Stimulated activated CD4-positive, alpha-beta T cell treated with anti-CD3 and anti-CD28 coated beads, Interleukin-12 subunit alpha, Interleukin-12 subunit beta, amount 100 ng/mL, for 4 hours (primary cell): Measurements from ENCODE around the gene TMEM53.
A peak's percentile ranks its signal among the peaks of the same experiment; 100 is the strongest.
"Not testable (repeated sequence)": the region's sequence is repeated elsewhere in the genome, so short reads cannot be mapped to it uniquely, and the experiment has no call there.

ENCODE experiments used
- DNase-seq: peaks from one replicate; pipeline ENCODE4 v3.0.0-alpha.2; 2020

Gene TMEM53

GRCh38 chr1:44672254-44672955, 1.9 kb downstream of the TMEM53 start:
- no peak for DNase-seq

- DNase-seq = no peak
These were observed 3.3 kb downstream of the TMEM53 start for GRCh38 chr1:44670751-44671640.

DNA sequence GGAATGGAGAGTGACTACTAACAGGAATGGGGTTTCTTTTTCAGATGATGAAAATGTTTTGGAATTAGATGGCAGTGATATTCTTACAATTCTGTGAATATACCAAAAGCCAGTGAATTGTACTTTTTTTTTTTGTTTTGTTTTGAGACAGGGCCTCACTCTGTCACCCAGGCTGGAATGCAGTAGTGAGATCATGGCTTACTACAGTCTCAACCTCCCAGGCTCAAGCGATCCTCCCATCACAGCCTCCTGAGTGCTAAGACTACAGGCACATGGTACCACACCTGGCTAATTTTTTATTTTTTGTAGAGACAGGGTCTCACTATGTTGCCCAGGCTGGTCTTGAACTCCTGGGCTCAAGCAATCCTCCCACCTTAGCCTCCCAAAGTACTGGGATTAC, 7.6 kb downstream of the TMEM53 start:
- DNase-seq = not testable (repeated sequence)

DNA sequence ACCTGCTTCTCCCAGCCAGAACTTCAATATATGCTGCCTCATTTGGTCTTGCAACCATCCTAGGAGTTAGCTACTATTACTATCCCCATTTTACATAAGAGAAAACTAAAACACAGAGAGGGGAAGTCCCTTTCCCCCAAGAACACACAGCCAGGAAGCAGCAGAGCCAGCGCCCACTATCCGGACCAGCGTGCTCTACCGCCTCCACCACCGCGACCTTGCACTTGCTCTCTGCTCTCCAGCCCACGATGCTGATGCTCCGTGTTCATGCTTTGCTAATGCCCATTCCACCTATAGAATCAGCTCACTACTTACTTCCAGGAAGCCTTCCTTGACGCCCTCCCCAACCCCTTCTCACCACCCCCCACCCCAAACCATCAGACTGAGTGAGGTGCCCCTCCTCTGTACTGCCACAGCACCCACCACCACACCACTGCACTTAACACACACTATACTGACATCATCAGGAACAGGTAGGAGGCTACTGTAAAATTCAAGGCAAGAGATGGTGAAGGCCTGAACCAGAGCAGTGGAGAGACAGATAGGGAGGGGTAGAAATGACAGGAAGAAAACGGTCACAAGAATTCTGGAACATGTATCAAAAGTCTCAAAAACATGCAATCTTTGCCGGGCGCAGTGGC, 9.4 kb downstream of the TMEM53 start:
- peak; percentile 37 for DNase-seq

- DNase-seq = no peak
These were observed 10.9 kb downstream of the TMEM53 start for GRCh38 chr1:44663417-44663816.

DNA sequence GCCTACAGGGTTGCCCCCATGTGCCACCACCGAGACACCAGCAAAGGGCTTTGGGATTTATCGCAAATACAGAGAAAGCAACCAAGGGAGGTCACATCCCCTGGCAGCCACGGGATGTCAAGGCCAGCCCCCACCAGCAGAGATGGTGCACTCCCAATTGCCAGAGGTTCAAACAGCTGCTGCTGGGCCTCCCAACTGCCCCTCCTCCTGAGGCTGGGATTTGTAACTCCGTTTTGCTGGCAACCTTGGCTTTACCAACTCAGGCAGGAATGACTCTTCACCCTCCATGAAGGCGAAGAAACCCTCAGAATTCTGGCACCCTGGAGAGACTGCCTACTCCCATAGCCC, 11.6 kb downstream of the TMEM53 start:
- no peak for DNase-seq

DNA sequence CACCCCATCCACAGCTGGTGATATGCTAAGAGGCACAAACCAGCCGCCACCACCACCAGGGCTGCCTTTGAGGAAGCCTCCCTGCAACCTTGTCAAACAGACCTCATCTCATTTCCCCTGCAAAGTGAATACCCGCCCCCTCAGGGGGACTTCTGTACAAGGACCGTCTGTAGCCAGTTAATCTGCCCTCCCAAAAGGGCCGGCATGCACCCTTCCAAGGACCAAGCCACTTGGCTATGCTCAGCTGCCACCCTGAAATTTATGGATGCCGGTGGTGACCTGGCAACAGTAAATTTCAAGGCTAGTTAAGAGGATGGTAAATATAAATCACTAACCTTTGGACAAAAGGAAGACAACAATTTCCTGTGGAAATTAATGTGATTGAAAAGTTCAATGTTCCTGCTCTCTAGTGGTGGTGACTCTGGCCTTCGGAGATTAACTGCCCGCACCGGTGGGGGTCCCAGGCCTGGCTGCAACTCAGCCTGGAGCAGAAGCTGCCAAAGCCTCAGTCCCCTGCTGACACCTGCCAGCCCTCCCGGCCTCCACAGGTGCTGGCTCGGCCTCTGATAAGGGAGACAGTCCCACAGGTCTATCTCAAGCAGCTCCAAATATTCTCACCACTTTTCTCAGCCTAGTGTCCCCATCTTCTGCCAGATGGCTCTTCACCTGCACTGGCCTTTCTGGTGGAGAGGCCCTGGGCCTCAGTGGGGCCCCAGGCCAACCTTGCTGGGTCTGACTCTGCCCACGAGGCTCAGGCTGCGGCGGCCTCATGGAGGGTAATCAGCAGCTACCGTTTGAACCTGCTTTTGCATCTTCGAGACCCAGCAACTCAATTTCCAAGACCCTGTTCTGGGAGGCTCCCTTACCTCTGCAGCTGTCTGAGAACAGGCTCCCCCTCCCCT, 12.2 kb downstream of the TMEM53 start:
- DNase-seq = no peak

GRCh38 chr1:44660176-44660575, 14.1 kb downstream of the TMEM53 start:
- no peak for DNase-seq

DNA sequence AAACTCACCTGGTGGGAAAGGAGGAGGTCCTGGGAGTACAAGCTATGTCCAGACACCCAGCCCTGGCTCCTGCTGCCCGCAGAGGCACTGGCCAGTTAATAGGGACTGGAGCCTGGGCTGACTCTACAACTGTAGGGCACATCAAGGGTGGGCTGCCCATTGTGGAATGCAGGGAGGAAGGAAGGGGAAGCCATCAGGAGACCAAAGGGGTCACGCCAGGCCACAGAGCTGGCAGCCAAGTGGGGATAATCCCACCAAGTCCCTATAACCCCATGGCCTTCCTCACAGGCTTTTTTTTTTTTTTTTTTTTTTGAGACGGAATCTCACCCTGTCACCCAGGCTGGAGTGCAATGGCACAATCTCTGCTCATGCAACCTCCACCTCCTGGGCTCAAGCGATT, 14.7 kb downstream of the TMEM53 start:
- DNase-seq = no peak

DNA sequence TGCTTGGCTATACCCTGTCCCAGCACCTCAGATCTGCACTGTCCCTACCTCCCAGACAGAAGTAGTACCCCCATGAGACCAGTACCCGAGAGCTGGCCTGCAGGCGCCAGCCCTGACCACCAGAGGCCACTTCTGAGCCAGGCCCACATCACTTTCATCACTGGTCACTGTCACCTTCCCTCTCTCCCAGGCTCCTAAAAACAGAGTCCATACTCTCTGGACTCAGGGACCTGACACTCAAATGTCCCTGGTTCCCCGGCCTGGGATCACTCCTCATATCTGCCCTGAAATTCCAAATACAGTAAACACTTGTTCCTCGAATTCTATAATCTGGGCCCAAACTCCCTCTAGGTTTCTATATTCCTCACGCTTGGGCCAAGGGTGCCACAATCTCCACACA, 18.7 kb downstream of the TMEM53 start:
- no peak for DNase-seq

- no peak for DNase-seq
These were observed 19.6 kb downstream of the TMEM53 start for GRCh38 chr1:44654621-44655187.

DNA sequence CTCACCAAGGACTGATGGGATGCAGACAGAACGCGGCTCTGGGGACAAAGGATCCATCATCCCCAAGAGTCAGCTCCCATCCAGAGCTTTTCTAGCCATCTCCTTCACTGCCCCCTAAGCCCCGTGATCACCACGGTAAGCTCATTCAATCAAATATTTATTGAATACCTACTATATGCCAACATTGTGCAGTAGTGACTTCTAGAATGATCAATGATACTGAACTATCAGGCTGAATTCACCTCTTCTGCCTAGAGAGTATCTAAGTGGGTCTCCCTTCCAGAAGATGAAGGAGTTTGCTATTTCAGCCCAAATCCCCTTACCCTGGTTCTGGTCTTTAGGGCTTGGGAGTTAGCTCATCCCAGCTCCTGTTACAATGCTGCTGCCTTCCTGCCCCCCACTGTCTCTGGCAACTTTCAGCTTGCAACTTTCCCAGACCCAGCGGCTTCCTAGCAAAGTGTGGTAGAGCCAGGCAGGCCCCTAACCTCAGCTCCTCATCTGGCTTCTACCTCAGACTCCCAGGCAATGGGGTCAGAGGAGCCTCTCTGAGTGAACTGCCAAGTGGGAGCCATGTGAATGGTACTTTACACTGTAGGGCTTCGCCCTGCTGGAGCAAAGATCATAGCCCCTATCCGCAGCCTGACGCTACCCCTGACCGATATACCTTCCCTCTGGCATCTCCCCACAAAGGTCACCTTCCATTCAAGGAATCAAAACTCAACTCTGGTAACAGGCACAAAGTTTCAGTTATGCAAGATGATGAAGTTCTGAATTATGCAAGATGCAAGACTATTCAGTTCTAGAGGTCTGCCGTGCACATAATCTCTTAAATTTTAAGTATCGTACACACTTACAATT, 20.9 kb downstream of the TMEM53 start:
- no peak for DNase-seq

DNA sequence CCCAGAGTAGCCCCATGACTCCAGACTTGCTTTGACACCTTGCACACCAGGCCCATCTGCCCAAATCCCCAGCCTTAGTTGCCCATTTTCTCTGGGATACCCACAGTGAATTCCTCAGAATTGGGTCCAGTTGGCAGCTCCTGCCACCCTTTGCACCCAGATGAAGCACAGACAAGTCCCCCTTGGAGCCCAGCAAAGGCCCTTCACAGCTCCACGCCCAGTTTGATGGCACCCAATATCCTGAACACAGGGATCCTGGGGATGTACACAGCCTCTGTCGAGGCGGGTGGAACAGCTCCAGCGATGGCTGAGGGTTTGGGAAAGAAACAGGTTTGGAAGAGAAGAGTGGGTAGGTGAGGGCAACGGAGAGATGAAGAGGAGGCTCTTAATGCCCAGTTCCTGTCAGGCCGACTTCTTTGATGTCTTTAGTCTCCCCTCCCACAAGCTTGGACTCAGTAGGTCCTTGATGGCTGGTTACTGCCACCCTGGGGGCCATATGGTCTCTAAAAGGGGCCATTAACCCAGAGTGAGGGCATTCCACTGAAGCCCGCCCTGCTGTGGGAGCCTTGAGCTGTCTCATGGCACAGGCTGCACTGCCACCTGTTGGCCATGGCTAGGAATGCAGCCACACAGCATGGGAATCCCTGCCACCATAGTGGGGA, 21.7 kb downstream of the TMEM53 start:
- peak; percentile 75 for DNase-seq

GRCh38 chr1:44651069-44651468, 23.2 kb downstream of the TMEM53 start:
- DNase-seq = no peak

DNA sequence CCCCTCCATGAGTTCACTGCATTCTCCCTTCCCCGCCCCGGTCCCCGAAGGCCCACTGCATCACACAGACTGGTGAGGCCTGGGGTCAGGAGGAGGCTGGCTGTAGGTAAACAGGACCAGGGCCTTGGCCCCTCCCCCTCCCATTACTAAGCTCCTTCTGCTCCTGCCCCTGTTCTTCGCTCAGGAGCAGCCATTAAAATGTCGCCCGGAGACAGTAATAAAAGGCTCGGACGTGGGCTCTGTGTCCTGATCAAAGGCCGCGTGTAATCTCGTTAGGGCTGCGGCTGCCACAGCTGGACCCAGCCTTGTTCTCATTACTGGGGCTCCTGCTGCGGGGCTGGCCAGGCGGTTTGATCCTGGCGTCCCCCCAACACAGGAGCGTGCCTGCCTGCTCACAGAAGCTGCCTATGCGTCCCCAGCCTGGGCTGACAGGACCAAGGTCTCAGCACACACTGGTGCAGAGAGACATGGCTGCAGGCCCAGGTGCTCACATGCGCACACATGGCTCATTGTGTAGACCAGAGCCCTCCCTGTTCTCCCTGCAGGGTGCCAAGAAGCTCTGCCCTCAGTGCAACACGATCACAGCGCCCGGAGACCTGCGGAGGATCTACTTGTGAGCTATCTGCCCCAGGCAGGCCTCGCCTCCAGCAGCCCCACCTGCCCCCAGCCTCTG, 24.0 kb downstream of the TMEM53 start:
- no peak for DNase-seq

DNA sequence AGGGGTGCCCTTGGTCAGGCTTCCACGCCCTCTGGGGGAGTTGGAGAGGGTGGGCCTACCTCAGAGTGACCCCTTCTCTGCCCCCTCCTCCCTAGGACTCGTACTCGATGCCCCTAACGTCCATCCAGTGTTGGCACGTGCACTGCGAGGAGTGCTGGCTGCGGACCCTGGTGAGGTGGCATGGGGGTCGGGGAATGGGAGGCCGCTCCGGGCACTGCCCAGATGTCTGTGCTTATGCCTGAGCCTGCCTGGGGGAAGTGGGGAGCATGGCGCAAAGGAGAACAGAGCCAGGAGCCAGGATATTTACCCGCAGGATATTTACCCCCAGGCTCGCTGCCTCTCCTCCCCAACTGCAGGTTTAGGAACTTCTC, 24.5 kb downstream of the TMEM53 start:
- no peak for DNase-seq

- no peak for DNase-seq
These were observed 25.6 kb downstream of the TMEM53 start for GRCh38 chr1:44648529-44649250.

GRCh38 chr1:44647896-44648295, 26.4 kb downstream of the TMEM53 start:
- DNase-seq = no peak

GRCh38 chr1:44646261-44647110, 27.8 kb downstream of the TMEM53 start:
- no peak for DNase-seq
